ENCODE data around the gene SLC16A8. TPM values are rescaled to one million over a fixed set of nuclear protein-coding genes. Genes with fewer than 3 reads are reported as not detected.
A peak's percentile ranks its signal among the peaks of the same experiment; 100 is the strongest.
"Not testable (repeated sequence)": the region's sequence is repeated elsewhere in the genome, so short reads cannot be mapped to it uniquely, and the experiment has no call there.

The SLC16A8 gene
- total RNA-seq, 1 experiment from 2014 or later, result not detected

GRCh38 chr22:38049812-38050619 is 34.0 kb downstream of the SLC16A8 start:
- no peak for DNase-seq (ENCODE audit: low read depth)

- DNase-seq (ENCODE audit: low read depth), result no peak
These were observed 37.8 kb downstream of the SLC16A8 start for GRCh38 chr22:38046070-38046748.

- no peak for DNase-seq (ENCODE audit: low read depth)
These were observed 40.6 kb downstream of the SLC16A8 start for GRCh38 chr22:38043151-38044039.

GRCh38 chr22:38042488-38042790 is 41.5 kb downstream of the SLC16A8 start:
- DNase-seq (ENCODE audit: low read depth), result no peak

GRCh38 chr22:38041760-38042487 is 42.1 kb downstream of the SLC16A8 start:
- DNase-seq (ENCODE audit: low read depth), result no peak

- no peak for DNase-seq (ENCODE audit: low read depth)
These were observed 42.8 kb downstream of the SLC16A8 start for GRCh38 chr22:38040953-38041759.

GRCh38 chr22:38038890-38039812 is 44.8 kb downstream of the SLC16A8 start:
- DNase-seq (ENCODE audit: low read depth), result no peak

GRCh38 chr22:38038426-38038825 is 45.6 kb downstream of the SLC16A8 start:
- DNase-seq (ENCODE audit: low read depth), result peak; percentile 59

GRCh38 chr22:38037367-38038150 is 46.4 kb downstream of the SLC16A8 start:
- not testable (repeated sequence) for DNase-seq (ENCODE audit: low read depth)

GRCh38 chr22:38036392-38037062 is 47.5 kb downstream of the SLC16A8 start:
- DNase-seq (ENCODE audit: low read depth), result no peak

- no peak for DNase-seq (ENCODE audit: low read depth)
These were observed 48.5 kb downstream of the SLC16A8 start for GRCh38 chr22:38035530-38035885.

- DNase-seq (ENCODE audit: low read depth), result peak; percentile 67
These were observed 49.0 kb downstream of the SLC16A8 start for GRCh38 chr22:38034884-38035529.

GRCh38 chr22:38034278-38034882 is 49.6 kb downstream of the SLC16A8 start:
- peak; percentile 90 for DNase-seq (ENCODE audit: low read depth)

GRCh38 chr22:38033522-38034277 is 50.3 kb downstream of the SLC16A8 start:
- DNase-seq (ENCODE audit: low read depth), result peak; percentile 75

GRCh38 chr22:38032681-38033521 is 51.1 kb downstream of the SLC16A8 start:
- peak; percentile 73 for DNase-seq (ENCODE audit: low read depth)

GRCh38 chr22:38031491-38031890 is 52.5 kb downstream of the SLC16A8 start:
- peak; percentile 61 for DNase-seq (ENCODE audit: low read depth)
